SK-N-SH treated with all-trans-retinoic acid at 6 μM for 48 hours (cell line): Measurements from ENCODE around the gene CLDN20.

Experiments used
- ESRRG ChIP-seq: fragments of 250-450 bp; sonication (Bioruptor Pico); IDR thresholded peaks from 2 replicates; pipeline ENCODE4 v1.6.1; 2021; ENCODE audit warnings: mild to moderate bottlenecking
- RARB ChIP-seq: fragments of 250-450 bp; sonication (Bioruptor Pico); IDR thresholded peaks from 2 replicates; pipeline ENCODE4 v1.8.0; 2021; ENCODE audit warnings: mild to moderate bottlenecking, moderate library complexity
- ZFP30 ChIP-seq: fragments of 450-650 bp; formaldehyde crosslinking; IDR thresholded peaks from 2 replicates; pipeline ENCODE4 v1.5.0; 2022; ENCODE audit warnings: mild to moderate bottlenecking, moderate library complexity

- no peak for TF ChIP-seq ZFP30
- TF ChIP-seq ESRRG (CRISPR knock-in tag), result no peak
- TF ChIP-seq RARB, result no peak
Observed at GRCh38 chr6:155253337-155253736, 10.5 kb upstream of the CLDN20 start.
